NCI-H345 treated with DMSO at 0.1 percent for 48 hours (cell line): Measurements from ENCODE around the gene PAWR.
"Not testable (repeated sequence)": the region's sequence is repeated elsewhere in the genome, so short reads cannot be mapped to it uniquely, and the experiment has no call there.

Experiments used
- DNase-seq: peaks from one replicate; lab custom pipeline; 2025; ENCODE audit not compliant: unreplicated experiment; lab: John Stamatoyannopoulos, UW

The PAWR gene

GRCh38 chr12:79596719-79597350, 93.9 kb downstream of the PAWR start:
- DNase-seq: no peak

GRCh38 chr12:79595273-79595672, 95.5 kb downstream of the PAWR start:
- DNase-seq: no peak

GRCh38 chr12:79592865-79593264, 97.9 kb downstream of the PAWR start:
- DNase-seq: no peak

GRCh38 chr12:79591988-79592387, 98.8 kb downstream of the PAWR start:
- no peak for DNase-seq

- no peak for DNase-seq
These were observed 100.0 kb downstream of the PAWR start for GRCh38 chr12:79590751-79591150.

GRCh38 chr12:79587368-79587767, 103.4 kb downstream of the PAWR start:
- DNase-seq: no peak

GRCh38 chr12:79585147-79585546, 105.6 kb downstream of the PAWR start:
- DNase-seq: no peak

GRCh38 chr12:79573820-79574219, 116.9 kb downstream of the PAWR start:
- DNase-seq: no peak

- DNase-seq: no peak
These were observed 121.1 kb downstream of the PAWR start for GRCh38 chr12:79569679-79570078.

GRCh38 chr12:79567175-79567563, 123.6 kb downstream of the PAWR start:
- no peak for DNase-seq

- DNase-seq: no peak
These were observed 124.2 kb downstream of the PAWR start for GRCh38 chr12:79566452-79567174.

GRCh38 chr12:79564727-79565350, 125.9 kb downstream of the PAWR start:
- DNase-seq: not testable (repeated sequence)

- DNase-seq: no peak
These were observed 127.6 kb downstream of the PAWR start for GRCh38 chr12:79563021-79563740.

- DNase-seq: no peak
These were observed 129.2 kb downstream of the PAWR start for GRCh38 chr12:79561401-79562132.

GRCh38 chr12:79560225-79560889, 130.4 kb downstream of the PAWR start:
- no peak for DNase-seq

- DNase-seq: no peak
These were observed 131.2 kb downstream of the PAWR start for GRCh38 chr12:79559591-79559990.

- no peak for DNase-seq
These were observed 131.8 kb downstream of the PAWR start for GRCh38 chr12:79558924-79559469.

- DNase-seq: no peak
These were observed 133.0 kb downstream of the PAWR start for GRCh38 chr12:79557690-79558315.

GRCh38 chr12:79555028-79555925, 135.5 kb downstream of the PAWR start:
- no peak for DNase-seq
